ACC112 (cell line): ENCODE measurements around the gene PCNX3.

Experiments used
- H2AFZ ChIP-seq: fragments of 200-600 bp; sonication (generic); one replicate; pipeline ENCODE4 v1.6.0; 2017; ENCODE audit warnings: antibody characterized with exemption, low read length; ENCODE audit not compliant: unreplicated experiment
- H3K27ac ChIP-seq: fragments of 200-600 bp; sonication (generic); 2 replicates; pipeline ENCODE4 v1.5.1; 2014; ENCODE audit warnings: low read depth, mild to moderate bottlenecking, antibody characterized with exemption, low read length, moderate library complexity
- H3K27me3 ChIP-seq: fragments of 200-600 bp; sonication (generic); 2 replicates; pipeline ENCODE4 v1.6.1; 2014; ENCODE audit warnings: mild to moderate bottlenecking, antibody characterized with exemption, low read length, moderate library complexity, mixed read lengths; ENCODE audit not compliant: insufficient read depth
- H3K36me3 ChIP-seq: fragments of 200-600 bp; sonication (generic); 2 replicates; pipeline ENCODE4 v1.6.1; 2016; ENCODE audit warnings: mild to moderate bottlenecking, antibody characterized with exemption, low read length, moderate library complexity, mixed read lengths; ENCODE audit not compliant: insufficient read depth
- H3K4me1 ChIP-seq: fragments of 200-600 bp; sonication (generic); one replicate; pipeline ENCODE4 v1.6.1; 2016; ENCODE audit warnings: low read length, mixed read lengths; ENCODE audit not compliant: insufficient read depth, unreplicated experiment, control insufficient read depth
- H3K4me3 ChIP-seq: fragments of 200-600 bp; sonication (generic); 2 replicates; pipeline ENCODE4 v1.5.1; 2014; ENCODE audit warnings: mild to moderate bottlenecking, low read depth, low read length
- H3K79me2 ChIP-seq: fragments of 200-600 bp; sonication (generic); one replicate; pipeline ENCODE4 v1.6.0; 2016; ENCODE audit warnings: low read length; ENCODE audit not compliant: control insufficient read depth, unreplicated experiment, insufficient read depth

Gene PCNX3

GRCh38 chr11:65574811-65575567 is 40.6 kb upstream of the PCNX3 start:
- Histone ChIP-seq H3K27ac (peak overlapping the region; percentile 68), H3K79me2 (peaks cover 48% of the 10 kb centered on the region), H3K36me3 (no peaks in the 10 kb centered on the region), H3K27me3 (no peaks in the 10 kb centered on the region), H3K4me3 (peak overlapping the region; percentile 91), H3K4me1 (peaks cover 53% of the 10 kb centered on the region), H2AFZ (no peak overlapping the region)

DNA sequence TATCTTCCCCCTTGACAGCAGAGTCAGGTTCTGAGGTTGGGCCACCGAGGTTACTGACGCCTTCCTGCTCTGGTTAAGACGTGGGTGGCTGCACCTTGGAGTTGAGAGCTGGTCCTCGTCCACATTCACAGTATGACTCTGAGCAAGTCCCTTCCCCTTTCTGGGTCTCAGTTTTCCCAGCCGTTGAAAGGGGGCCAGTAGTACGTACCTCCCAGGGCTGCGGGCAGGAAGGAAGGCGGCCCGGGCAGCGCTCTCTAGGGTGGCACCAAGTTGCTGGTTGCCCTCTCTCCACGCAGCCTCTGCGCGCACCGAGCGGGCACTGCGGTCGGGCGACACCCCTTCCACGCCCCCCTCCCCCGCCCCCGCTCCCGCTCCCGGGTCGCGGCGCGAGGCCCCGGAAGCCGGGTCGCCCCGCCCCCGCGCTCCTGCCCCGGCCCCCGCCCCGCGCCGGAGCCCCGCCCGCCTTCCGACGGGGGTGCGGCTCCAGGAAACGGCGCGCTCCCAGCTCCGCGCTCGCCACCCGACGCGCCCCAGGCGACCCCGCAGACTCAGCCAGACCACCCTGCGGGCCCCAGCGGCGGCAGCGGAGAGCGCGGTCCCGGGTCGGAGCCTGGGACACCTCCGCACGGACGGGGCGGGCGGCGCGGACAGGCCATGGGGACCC is 39.9 kb upstream of the PCNX3 start, which contains the start of gene EHBP1L1:
Gene EHBP1L1 (plus strand): TSS at position 486 of the 664 bp plus-strand sequence. CDS start 250 bp downstream, outside the sequence.
- H3K79me2 ChIP-seq, result peaks cover 44% of the 10 kb centered on the region
- H3K4me1 ChIP-seq, result peaks cover 53% of the 10 kb centered on the region

GRCh38 chr11:65576232-65576866 is 39.2 kb upstream of the PCNX3 start:
- H3K36me3 ChIP-seq, result peaks cover 10% of the 10 kb centered on the region; the same call in 1 of the 2 replicates
- H3K27me3 ChIP-seq, result no peaks in the 10 kb centered on the region
- H2AFZ ChIP-seq, result peak overlapping the region; percentile 33
- peak overlapping the region; percentile 91 for H3K4me3 ChIP-seq
- H3K79me2 ChIP-seq, result peaks cover 37% of the 10 kb centered on the region
- peak overlapping the region; percentile 73 for H3K27ac ChIP-seq
- peaks cover 48% of the 10 kb centered on the region for H3K4me1 ChIP-seq

More for the DNA sequence above, 39.9 kb upstream of the PCNX3 start, which contains the start of gene EHBP1L1:
- H2AFZ ChIP-seq, result peak within 1 kb of the TSS; percentile 33
- H3K4me3 ChIP-seq, result peak within 1 kb of the TSS; percentile 91
- H3K36me3 ChIP-seq, result peaks cover 5% of the 10 kb centered on the region; the same call in 1 of the 2 replicates
- no peaks in the 10 kb centered on the region for H3K27me3 ChIP-seq
- H3K27ac ChIP-seq, result peak within 1 kb of the TSS; percentile 73

DNA sequence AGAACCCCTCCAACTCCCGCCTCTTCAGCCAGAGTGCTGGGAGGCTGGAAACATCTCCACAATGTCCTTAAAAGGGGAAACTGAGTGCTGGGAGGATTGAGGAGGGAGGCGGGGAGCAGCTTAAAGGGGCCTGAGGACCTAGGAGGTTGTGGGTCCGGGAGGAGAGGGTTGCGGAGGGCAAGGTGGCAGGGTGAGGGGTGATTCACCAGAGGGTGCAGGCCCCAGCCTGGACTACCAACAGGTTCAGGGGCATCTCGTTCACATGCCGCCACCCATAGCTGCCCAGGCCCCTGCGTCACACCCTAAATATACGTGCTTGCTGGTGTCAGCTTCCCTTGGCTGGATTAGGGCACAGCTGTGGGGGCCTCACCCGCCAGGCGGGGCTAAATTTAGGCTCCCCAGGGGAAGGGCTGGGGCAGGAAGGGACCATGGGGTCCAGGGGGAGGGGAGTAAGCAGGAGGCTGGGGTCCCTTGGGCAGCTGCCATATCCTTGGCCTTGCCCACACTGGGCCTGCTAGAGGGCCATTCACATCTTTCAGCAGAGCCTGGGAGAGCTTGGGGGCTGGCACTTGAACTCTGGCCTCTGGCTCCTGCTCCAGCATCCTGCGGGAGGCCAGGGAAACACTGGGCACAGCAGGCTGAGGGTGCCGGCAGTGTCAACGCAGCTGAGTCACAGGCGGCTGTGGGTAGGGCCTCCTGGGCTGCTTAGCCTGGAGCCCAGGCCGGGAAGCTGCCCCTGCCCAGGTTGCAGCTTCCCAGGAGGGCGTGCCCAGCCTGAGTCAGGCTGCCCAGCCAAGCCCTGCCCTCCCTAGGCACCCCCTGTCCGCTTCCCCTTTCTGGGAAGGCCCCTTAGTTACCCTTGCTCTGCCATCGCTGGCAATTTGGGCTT is 38.5 kb upstream of the PCNX3 start:
- peak overlapping the region; percentile 91 for H3K4me3 ChIP-seq
- peaks cover 41% of the 10 kb centered on the region for H3K4me1 ChIP-seq
- H3K27me3 ChIP-seq, result no peaks in the 10 kb centered on the region
- peak overlapping the region; percentile 73 for H3K27ac ChIP-seq
- H3K36me3 ChIP-seq, result peaks cover 10% of the 10 kb centered on the region; the same call in 1 of the 2 replicates
- peaks cover 31% of the 10 kb centered on the region for H3K79me2 ChIP-seq
- H2AFZ ChIP-seq, result no peak overlapping the region

GRCh38 chr11:65577756-65578109 is 37.8 kb upstream of the PCNX3 start:
- Histone ChIP-seq H3K27ac (peak overlapping the region; percentile 73), H3K27me3 (no peaks in the 10 kb centered on the region), H3K79me2 (peaks cover 26% of the 10 kb centered on the region), H3K4me3 (peak overlapping the region; percentile 91), H2AFZ (no peak overlapping the region), H3K4me1 (peaks cover 40% of the 10 kb centered on the region), H3K36me3 (peaks cover 13% of the 10 kb centered on the region; the same call in 1 of the 2 replicates)

- Histone ChIP-seq H3K27ac (peak overlapping the region; percentile 73), H3K4me3 (no peak overlapping the region; the same call in 1 of the 2 replicates), H3K79me2 (peaks cover 23% of the 10 kb centered on the region), H3K36me3 (peaks cover 13% of the 10 kb centered on the region; the same call in 1 of the 2 replicates), H3K4me1 (peaks cover 38% of the 10 kb centered on the region), H3K27me3 (no peaks in the 10 kb centered on the region), H2AFZ (no peak overlapping the region)
Measured at GRCh38 chr11:65578134-65578533, 37.4 kb upstream of the PCNX3 start.

DNA sequence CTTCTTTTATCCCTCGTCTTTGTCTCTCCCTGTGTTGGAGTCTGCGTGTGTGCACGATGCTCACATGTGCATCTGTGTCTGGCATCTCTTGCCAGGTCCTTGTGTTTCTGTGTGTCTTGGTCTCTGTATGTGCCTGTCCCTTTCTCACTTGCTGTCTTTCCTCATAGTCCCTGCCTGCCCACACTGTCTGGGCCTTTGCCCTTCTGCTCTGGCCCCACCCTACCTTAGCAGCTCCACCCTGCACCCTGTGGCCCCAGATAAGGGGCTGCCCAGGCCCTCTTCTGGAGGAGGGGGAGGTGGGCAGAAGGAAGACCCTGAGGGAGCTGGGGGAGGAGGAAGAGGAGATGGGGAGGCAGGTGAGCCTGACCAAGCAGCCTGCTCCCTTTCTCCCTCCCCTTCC is 36.9 kb upstream of the PCNX3 start:
- no peak overlapping the region for H3K4me3 ChIP-seq

DNA sequence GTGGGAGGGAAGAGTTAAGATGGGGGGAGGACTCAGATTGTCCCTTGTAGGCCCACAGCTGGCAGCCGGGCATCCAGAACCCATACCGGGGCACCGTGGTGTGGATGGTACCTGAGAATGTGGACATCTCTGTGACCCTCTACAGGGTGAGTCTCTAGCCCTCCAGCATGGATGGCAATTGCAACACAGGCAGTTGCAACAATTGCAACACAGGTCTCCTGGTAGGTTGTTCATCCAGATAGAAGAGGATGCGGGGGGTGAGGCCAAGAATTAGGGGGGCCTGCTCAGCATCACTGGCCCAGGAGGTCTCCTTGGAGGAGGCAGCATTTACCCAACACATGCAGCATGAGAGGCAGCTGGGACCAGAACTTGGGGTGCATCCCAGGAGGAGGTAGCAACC is 36.3 kb upstream of the PCNX3 start:
- H3K27ac ChIP-seq, result no peak overlapping the region
- peaks cover 30% of the 10 kb centered on the region for H3K4me1 ChIP-seq
- H3K27me3 ChIP-seq, result no peaks in the 10 kb centered on the region
- H3K4me3 ChIP-seq, result no peak overlapping the region
- peaks cover 20% of the 10 kb centered on the region for H3K79me2 ChIP-seq
- H3K36me3 ChIP-seq, result peaks cover 17% of the 10 kb centered on the region; the same call in 1 of the 2 replicates
- no peak overlapping the region for H2AFZ ChIP-seq

More for the DNA sequence above, 36.9 kb upstream of the PCNX3 start:
- H2AFZ ChIP-seq, result no peak overlapping the region
- peaks cover 33% of the 10 kb centered on the region for H3K4me1 ChIP-seq
- H3K27me3 ChIP-seq, result no peaks in the 10 kb centered on the region
- peaks cover 20% of the 10 kb centered on the region for H3K79me2 ChIP-seq
- H3K27ac ChIP-seq, result no peak overlapping the region
- peaks cover 13% of the 10 kb centered on the region; the same call in 1 of the 2 replicates for H3K36me3 ChIP-seq

GRCh38 chr11:65580031-65580692 is 35.4 kb upstream of the PCNX3 start:
- Histone ChIP-seq H3K27me3 (no peaks in the 10 kb centered on the region), H3K36me3 (peaks cover 17% of the 10 kb centered on the region; the same call in 1 of the 2 replicates), H3K4me1 (peaks cover 25% of the 10 kb centered on the region)

More at GRCh38 chr11:65580031-65580692, 35.4 kb upstream of the PCNX3 start:
- Histone ChIP-seq H3K79me2 (peaks cover 20% of the 10 kb centered on the region), H3K4me3 (no peak overlapping the region), H2AFZ (no peak overlapping the region), H3K27ac (no peak overlapping the region)
